HG03097 (cell line): ENCODE measurements around the gene EIF2D.
"Not testable (repeated sequence)": the region's sequence is repeated elsewhere in the genome, so short reads cannot be mapped to it uniquely, and the experiment has no call there.

Experiments used
- ATAC-seq: cut with Tn5 transposase; IDR thresholded peaks from one replicate; pipeline ENCODE4 v1.9.1; 2021; ENCODE audit not compliant: unreplicated experiment, low FRiP score

Gene EIF2D

GRCh38 chr1:206612129-206612876, at the start of gene EIF2D:
EIF2D (minus strand) TSS chr1:206612465; CDS start chr1:206612342, 123 bp downstream.
- ATAC-seq: peak; percentile 86

- no peak for ATAC-seq
Observed at GRCh38 chr1:206661161-206661820, 49.0 kb upstream of the EIF2D start.

- no peak for ATAC-seq
Observed at GRCh38 chr1:206660136-206660535, 47.9 kb upstream of the EIF2D start.

GRCh38 chr1:206658981-206659273, 46.7 kb upstream of the EIF2D start:
- ATAC-seq: no peak

DNA sequence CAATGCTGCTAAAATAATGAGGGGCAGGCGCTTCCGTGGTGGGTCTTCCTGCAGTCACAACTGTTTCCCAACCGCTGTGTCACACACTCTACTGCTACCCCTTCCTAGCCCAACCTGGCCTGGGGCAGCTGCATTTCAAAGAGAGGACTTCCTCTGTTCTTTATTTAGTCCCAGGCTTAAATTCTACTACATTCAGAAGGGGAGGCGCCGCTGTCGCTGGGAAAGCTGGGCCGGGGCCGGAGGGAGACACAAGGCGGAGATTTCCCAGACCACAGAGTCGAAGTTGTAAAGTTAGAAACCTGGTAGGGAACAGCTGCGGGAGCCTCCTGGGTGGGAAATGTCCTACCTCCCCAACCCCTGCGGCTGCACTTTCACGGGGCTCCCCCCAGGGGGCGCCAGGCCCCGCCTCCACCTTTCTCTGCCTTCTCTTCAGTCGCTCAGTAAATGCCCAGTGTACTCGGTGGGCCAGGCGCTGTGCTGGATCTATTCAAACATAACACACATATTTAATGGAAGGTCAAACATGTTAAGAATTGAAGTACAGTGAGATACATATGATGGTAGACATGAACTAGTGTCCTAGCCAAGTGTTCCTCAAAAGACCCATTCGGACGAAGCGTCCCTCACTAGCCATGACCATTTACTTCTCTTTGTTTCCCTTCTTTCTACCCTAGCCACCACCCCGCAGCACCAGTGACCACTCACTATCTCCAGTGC, 46.2 kb upstream of the EIF2D start:
- no peak for ATAC-seq

- ATAC-seq: no peak
Observed at GRCh38 chr1:206657751-206658150, 45.5 kb upstream of the EIF2D start.

DNA sequence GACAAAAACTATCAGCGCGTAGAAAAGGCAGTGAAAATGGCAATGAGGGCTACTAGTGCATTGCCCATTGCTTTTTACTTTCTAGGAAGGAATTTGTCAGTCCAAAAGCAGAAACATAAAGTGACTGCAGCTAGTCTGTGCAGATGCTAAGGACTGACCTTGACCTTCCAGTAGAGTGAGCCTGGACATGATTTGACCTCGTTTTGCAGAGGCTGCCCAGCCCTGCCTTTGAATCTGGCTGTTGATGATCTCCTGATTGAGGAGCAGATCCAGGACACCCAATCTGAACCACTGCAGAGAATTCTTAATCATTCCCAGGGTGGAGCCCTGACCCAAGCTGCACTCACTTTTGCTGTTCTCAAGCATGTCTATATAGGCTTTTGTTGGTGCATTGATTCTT, 44.7 kb upstream of the EIF2D start:
- ATAC-seq: no peak

GRCh38 chr1:206655471-206655882, 43.2 kb upstream of the EIF2D start:
- ATAC-seq: no peak

- no peak for ATAC-seq
Observed at GRCh38 chr1:206654828-206655227, 42.6 kb upstream of the EIF2D start.

DNA sequence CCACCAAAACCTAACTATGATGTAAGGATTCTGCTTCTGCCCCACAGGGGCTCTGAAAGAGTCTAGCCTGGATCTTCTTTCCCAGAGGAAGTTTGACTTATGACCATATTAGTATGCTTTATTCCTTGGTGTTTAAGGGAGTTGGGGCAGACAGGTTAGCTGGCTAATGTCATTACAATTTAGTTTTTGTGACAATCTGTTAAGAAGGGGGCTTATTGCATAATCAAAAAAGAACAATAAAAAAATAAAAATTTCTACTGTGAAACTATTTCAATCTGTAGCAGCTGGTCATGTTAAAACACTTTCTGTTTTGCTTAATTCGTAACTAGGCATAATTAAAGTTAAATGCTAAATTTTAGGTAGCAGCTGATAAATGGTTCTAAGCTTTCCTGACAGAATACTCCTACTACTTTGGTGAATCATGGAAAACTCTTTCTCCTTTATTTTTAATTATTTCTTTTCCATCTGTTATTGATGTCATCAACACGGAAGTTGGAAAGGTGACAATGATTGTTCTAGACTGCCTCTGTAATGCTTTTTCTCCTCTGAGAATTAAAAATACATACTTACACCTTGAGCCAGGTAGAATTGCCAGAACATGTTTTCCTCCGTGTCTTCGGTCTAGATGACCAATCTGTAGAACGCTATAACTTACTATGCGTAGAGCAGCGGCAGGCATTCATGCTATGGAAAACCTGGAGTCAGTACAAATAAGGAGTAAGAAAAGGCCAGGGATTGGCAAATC, 41.6 kb upstream of the EIF2D start:
- ATAC-seq: no peak

- no peak for ATAC-seq
Observed at GRCh38 chr1:206651958-206652890, 40.0 kb upstream of the EIF2D start.

GRCh38 chr1:206651014-206651413, 38.7 kb upstream of the EIF2D start:
- ATAC-seq: no peak

GRCh38 chr1:206649261-206649921, 37.1 kb upstream of the EIF2D start:
- ATAC-seq: no peak

GRCh38 chr1:206647224-206647623, 35.0 kb upstream of the EIF2D start:
- no peak for ATAC-seq

DNA sequence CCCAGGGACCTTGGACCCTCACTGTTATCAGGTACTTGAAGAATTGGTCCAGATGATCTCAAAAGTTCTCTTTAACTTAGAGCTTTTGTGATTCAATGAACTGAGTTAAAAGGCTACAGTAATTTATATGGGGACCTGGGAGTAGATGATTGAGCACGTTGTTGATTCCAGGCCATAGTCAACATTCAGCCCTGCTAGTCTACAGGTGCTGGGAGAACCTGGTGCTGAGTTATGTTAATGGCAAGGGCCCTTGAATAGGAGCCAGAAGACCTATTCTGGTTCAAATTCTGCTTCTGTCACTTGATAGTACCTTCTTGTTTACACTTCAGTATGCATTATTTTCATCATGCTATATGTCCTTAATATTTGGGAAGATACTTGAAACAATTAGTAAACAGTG, 34.2 kb upstream of the EIF2D start:
- ATAC-seq: no peak

DNA sequence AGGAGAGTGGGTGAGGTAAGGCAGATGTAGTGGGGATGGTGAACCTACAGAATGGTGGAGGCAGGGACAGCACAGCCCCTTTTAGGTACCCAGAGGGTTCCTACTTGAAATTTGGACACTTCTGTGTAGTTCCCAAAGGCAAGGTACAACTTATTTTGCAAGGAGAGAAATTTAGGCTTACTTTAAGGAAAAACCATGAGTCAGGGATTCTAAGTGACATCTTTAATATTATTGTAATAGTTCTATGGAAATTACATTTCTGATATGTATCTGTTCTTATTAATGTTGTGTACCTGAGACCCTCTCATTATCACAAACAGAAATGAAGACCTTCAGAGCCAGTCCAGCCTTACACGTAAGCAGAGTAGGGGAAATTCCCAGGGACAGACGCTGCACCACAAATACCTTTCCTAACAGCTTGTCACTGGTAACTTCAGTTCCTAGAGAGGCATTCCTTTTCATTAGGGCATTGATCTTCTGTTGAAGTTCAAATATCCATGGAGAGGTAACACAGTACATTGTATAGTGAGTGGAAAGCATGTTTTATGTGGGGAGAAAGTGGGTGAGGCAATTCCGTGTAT, 30.9 kb upstream of the EIF2D start:
- no peak for ATAC-seq

DNA sequence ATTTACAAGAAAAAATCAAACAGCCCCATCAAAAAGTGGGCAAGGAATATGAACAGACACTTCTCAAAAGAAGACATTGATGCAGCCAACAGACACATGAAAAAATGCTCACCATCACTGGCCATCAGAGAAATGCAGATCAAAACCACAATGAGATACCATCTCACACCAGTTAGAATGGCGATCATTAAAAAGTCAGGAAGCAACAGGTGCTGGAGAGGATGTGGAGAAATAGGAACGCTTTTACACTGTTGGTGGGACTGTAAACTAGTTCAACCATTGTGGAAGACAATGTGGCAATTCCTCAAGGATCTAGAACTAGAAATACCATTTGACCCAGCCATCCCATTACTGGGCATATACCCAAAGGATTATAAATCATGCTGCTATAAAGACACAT, 29.8 kb upstream of the EIF2D start:
- not testable (repeated sequence) for ATAC-seq

DNA sequence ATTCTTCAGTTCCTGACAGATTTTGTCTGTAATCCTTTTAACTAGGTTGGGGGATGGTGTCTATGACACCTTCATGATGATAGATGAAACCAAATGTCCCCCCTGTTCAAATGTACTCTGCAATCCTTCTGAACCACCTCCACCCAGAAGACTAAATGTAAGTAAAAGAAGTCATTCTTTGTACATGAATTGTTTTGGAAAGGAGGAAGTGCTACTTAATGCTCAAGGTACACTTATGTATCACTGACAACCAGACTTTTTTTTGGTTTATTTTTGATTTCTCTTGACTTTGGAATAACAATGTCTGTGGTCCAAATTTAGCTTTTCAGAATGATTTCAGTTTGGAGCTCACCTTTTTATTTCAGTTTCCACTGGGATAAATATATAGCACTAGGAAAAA, 25.3 kb upstream of the EIF2D start:
- no peak for ATAC-seq

DNA sequence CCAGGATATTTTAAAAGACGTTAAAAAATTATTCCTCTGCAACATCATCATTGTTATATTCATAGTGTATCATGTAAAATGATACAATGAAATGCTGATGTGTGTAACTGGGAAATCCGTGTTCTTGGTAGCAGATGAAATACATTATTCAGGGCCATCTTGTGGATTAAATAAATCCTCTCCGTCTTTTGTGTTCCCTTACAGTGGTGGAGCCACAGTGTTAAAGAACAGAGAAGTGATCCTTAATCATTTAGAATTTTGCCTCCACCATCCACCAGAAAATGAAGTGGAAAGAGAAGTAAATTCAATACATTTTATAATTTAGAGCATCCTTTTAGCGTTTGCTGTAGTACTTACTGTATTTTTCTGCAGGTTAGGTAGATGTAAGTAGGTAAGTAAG, 24.4 kb upstream of the EIF2D start:
- ATAC-seq: no peak
